Measurements from ENCODE around the gene PHF8. TPM values are rescaled to one million over a fixed set of nuclear protein-coding genes. Genes with fewer than 3 reads are reported as not detected.

Gene PHF8
- total RNA-seq (2022; extraction: Qiagen RNA extraction), result 12.4 to 14.8 TPM (median 13.3 TPM) in 5 replicates

DNA sequence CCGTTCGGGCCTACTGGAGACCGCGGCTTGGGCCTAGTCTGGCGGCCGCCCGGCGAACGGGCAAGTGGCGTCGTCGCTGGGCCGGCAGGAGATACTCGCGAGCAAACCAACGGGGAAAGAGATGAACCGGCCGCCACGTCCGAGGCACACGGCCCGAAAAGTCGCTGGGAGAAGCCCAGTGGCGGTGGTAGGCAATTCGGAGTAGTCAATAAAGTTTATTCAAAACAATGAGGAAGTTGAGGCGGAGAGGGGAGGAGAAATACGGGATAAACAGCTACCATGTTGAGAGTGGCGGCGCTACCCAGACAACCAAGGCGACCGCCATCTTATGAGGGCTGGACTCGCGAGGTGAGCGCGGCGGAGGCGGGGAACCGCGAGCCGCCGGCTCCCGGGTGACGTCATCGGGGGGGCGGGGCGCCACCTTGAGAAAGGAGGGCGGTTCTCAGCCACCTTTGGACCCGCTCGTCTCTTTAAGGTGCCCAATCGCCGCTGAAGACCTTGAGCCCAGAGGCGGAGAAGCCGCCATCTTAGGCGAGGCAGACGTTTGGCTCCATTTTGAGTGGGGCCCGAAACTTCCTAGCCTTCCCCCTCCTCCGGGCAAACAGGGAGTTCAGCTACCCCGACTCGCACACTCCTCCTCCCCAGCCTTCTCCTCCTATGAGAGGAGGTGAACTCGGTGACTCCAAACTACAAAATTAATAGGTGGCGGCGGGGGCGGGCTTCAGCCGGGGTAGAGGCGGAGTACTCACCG is at the start of gene PHF8:
Gene PHF8 (minus strand): TSS at position 348 of the 751 bp plus-strand sequence. CDS start 1,745 bp downstream, outside the sequence.

Other genes starting within 250 kb of the PHF8 start
- gene FAM120C, start 138.8 kb upstream of the PHF8 start, total RNA-seq (2022; extraction: Qiagen RNA extraction), result 4.0 to 6.3 TPM (median 5.3 TPM) in 5 replicates